NCI-H2081 treated with DMSO at 0.1 percent for 48 hours (cell line): ENCODE data around the gene CDK5.

ENCODE experiments used
- DNase-seq: peaks from one replicate; lab custom pipeline; 2025; lab: John Stamatoyannopoulos, UW

Gene CDK5

DNA sequence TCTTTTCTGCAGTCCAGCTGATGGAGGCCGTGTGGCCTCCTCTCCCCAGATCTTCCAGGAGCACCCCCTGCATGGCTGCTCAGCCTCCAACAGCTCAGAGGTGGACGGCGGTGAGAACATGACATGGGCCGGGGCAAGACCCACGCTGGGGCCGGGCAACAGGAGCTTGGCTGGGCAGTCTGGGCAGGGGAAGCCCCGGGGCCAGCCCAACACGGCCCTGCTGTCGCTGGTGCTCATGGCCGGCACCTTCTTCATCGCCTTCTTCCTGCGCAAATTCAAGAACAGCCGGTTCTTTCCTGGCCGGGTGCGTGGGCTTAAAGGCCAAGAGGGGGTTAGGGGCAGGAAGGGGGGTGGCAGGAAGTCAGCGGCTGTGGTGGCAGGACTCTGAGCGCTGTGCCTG lies 16.3 kb upstream of the CDK5 start:
- no peak for DNase-seq

GRCh38 chr7:151071032-151071866 lies 13.6 kb upstream of the CDK5 start:
- DNase-seq: no peak

DNA sequence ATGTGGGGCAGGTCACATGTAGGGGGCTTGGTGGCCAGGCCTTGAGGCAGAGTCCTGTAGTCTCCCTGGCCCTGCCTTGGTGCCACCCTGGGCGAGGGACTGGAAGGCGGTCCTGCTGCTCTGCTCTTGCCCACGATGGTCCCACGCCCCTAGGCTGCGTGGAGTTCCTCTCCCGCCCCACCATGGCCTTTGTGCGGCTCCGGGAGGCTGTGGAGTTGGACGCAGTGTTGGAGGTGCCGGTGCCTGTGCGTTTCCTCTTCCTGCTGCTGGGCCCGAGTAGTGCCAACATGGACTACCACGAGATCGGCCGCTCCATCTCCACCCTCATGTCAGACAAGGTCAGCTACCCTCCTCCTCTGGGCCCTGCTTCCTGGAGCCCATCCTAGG lies 12.9 kb upstream of the CDK5 start:
- DNase-seq: no peak

- no peak for DNase-seq
Observed at GRCh38 chr7:151069841-151070573, 12.3 kb upstream of the CDK5 start.

DNA sequence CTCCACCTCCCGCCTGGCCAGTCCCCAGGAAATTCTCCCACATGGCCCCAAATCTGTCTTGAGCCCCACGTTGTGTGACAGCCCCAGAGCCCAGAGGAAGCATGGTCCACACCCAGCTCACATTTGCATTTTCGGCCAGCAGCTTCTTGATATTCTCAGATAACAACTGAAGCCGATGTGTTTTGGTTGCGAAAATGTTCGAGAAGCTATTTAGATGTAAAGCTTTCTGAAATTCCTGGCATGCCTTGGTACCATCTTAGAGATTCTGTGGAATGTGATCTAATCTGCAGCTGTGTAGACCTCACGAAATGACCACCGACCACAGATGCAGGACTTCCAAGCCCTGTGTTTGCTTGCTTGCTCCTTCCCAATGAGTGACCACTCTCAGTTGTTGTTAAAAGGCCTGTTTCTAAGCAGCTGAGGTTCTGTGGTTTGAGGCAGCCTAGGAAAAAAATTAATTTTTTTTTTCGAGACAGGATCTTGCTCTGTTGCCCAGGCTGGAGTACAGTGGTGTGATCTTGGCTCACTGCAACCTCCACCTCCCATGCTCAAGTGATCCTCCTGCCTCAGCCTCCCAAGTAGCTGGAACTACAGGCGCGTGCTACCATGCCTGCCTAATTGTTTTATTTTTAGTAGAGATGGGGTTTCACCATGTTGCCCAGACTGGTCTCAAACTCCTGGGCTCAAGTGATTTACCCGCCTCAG lies 10.5 kb upstream of the CDK5 start:
- no peak for DNase-seq

DNA sequence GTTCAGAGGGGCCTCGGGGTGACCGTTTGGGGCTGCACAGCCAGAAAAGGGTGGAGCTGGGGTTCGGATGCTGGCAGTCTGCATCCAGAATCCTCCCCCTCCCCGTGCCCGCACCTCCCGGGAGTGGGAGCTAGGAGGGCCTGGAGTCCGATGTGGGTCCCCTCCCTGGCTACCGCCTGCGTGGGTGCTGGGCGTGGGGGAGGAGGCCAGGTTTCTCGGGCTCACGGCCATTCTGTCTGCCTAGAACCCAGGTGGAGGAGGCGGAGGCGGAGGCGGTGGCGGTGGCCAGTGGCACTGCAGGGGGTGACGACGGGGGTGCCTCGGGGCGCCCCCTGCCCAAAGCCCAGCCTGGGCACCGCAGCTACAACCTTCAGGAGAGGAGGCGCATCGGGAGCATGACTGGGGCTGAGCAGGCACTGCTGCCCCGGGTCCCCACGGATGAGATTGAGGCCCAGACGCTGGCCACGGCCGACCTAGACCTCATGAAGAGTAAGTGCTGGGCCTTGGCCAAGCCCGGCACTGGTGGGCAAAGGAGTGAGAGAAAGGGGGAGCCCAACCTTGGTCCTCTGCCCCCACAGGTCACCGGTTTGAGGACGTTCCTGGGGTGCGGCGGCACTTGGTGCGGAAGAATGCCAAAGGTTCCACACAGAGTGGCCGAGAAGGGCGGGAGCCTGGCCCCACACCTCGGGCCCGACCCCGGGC lies 8.7 kb upstream of the CDK5 start:
- no peak for DNase-seq

DNA sequence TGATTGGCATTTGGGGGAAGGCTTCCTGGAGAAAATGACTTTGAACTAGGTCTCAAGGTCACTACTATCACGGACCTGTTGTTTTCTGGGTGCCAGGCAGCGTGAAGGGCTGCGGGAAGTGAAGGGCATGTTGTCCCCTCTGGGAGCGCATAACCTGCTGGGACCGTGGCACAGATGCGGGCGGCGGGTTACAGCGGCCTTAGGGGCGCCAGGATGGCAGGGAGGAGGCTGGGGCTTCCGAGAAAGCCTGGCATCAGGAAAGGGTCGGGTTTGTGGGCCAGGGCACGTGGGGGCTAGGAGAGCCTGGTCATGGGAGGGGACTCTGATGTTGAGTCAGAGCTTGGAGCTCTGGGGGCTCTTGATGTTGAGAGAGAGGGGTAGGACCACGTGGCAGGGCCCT lies 7.8 kb upstream of the CDK5 start:
- DNase-seq: no peak

GRCh38 chr7:151064993-151065392 lies 7.3 kb upstream of the CDK5 start:
- DNase-seq: no peak

- DNase-seq: no peak
Observed at GRCh38 chr7:151064454-151064853, 6.8 kb upstream of the CDK5 start.

DNA sequence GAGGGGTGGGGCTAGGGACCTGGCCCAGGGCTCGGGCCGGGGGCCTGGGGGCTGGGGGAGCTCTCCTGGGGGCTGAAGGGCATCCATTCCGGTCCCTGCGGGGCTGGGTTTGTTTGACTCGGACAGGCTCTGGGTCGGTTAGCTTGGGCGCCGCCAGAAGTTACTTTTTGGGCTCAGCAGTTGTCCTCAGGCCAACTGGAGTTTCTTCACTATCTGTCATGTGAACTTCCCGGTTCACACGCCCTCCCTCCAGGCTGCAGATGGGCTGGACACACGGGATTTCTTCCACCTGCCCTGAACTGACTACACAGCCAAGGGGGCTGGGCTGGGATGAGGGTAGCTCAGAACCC lies 5.5 kb upstream of the CDK5 start:
- DNase-seq: no peak

DNA sequence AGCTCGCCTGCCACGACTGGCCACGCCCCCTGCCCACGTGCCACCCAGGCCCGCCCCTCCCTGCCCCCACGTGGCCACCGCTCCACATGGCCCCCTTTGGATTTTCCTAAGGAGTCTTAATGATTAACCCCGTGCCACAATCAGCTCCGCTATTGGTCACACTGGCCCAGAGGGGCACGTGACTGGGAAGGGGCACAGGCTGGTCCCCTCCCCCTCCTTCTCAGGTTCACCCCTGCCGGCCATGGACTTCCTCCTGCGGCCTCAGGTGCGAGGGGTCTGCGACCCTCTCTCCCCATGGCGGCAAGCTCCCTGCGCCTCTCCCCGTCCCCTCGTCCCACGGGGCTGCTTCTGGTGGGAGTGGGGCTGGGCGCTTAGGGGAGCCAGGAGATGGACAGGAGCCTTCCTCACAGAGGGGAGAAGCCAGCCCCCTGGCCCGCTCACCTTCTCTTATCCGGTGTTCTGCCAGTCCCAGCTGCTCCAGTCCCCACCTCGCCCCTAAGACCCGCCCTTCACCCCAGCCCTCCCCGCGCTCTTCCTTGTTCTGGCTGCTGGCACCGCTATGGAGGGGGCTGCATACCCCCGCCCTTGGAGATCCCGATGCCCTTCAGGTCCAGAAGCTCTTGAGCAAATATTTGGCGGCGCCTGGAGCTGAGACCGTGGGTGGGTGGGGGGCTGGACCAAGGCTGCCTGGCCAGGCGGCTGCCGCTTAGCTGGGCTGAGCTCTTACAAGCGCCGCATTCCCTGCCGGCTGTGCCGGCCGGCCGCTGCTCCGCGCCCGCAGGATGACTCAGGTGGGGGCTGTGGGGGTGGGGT lies 4.9 kb upstream of the CDK5 start:
- no peak for DNase-seq

DNA sequence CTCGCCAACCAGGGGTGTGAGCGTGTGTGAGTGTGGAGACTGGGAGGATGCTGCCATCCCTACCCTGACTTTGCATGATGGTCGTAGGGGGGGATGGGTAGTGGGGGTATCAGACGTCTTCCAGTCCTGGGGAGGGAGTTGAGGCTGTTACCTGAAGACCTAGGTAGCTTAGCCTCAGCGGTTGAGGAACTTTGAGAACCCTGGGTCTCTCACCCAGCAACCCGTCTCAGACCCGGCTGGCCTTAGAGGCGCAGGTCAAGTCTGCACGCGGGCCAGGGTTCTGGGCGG lies 4.4 kb upstream of the CDK5 start:
- no peak for DNase-seq

GRCh38 chr7:151061213-151062110 lies 3.8 kb upstream of the CDK5 start:
- no peak for DNase-seq

- no peak for DNase-seq
Observed at GRCh38 chr7:151060416-151061212, 2.9 kb upstream of the CDK5 start.

DNA sequence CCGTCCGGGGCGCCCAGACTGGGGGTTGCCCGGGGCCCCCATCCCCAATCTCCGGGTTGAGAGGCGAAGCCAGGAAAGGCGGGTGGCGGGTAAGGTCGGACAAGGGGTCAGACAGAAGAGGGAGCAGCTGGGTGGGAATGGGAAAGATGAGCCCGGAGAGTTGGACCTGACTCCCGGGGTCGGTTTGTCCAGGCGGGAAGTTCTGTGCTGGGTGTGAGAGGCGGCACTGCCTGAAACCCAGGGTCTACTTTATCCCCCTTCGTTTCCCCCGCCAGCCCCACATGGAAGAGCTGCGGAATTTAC lies 2.4 kb upstream of the CDK5 start:
- DNase-seq: no peak

DNA sequence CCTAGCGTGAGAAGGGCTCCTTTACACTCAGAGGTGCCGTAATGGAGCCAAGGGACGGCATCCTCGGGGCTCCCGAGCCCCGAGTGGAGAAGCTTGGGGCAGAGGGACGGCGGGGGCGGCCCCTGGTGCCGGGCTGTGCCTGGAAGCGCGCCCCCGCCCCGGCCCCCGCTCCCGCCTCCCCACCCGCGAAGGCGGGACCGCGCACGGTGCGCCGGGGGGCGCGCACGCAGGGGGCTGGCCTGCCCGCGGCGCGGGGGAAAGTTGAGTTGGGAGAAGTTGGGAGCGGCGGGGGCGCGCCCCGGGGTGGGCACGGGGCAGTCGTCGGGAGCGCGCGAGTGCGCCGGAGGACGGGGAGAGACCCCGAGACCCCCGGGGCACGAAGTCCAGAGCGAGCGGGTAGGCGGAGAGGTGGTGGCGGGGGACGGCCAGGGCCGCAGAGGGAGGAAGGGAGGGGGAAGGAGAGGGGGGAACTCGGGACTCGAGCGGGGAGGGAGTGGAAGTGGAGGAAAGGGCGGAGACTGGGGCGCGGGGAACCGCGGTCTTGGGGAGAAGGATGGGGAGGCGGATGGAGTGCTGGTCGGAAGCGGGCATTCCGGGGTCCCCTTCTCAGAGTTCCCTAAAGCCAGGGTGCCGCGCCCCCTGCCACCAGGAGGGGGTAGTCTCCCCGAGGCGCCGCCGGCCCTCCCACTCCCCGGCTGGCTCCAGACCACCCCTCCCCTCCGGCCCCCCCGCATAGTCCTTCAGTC lies 1.8 kb upstream of the CDK5 start, which contains the start of gene SLC4A2:
TSS of gene SLC4A2 (plus strand) at position 223 of the 746 bp plus-strand sequence. CDS start 2,399 bp downstream, outside the sequence.
- DNase-seq: no peak

DNA sequence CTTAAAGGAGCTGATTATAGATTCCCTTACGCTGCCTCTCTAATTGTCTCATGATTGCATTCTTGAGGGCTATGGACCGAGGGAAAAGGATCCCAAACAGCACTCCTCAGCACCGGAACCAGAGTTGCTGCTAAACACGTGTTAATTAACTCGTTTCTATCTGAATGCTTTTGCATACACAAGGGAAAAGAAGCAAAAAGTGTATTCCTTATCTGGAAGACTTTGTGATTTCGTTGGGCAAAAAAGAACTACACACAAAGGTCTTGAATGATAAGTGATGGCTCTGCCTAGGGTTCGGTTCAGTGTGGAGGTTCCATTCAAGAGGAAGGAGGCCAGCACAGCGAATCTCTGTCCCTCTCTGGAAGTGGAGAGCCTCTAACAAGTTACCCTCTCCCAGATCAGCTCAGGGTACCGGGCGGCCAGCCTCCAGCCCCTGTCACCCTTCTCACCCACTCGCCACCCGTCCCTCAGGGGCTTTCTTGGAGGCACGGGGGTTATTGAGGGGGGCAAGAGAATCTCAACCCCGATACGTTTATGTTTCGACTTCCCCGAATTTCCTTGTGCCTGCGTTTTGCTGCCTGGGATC lies 1.2 kb upstream of the CDK5 start:
- no peak for DNase-seq

DNA sequence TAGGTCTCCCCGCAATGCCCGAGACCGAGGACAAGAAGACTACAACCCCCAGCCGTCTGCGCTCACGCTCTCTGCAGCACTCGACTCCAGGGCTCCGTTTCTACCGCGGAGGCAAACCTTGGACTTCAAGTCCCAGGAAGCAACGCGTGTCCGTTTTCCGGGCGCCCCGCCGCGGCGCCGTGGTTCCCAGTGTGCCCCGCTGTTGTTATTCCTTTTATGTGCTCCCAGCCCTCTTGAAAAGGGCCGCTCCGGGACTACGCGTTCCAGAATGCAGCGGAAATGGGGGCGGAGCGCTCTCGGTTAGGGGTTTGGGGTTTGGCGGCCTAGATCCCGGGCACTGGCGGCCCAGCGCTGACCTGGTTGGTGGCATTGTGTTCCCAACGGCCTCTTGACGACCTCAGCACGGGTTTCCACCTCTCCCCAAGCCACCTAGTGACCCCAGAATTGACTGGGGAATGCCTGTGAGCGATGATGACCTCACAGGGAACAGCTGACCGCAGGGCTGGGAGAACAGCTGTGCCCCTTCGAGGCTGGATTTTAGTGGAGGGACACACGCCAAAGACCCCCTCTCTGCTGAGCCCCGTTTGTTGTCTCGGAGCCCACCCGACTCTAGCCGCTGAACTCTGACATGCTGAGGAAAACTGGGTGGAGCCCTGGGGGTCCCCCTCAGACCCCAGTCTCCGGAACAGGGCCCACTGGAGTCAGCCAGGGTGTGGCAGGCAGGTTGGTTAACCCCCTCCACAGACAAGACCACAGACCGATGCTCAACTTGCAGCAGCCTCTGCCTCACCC lies 488 bp upstream of the CDK5 start:
- peak; percentile 97 for DNase-seq
